Naive thymus-derived CD4-positive, alpha-beta T cell (primary cell): ENCODE data around the gene NTM. TPM values are rescaled to one million over a fixed set of nuclear protein-coding genes. Genes with fewer than 3 reads are reported as not detected.
A peak's percentile ranks its signal among the peaks of the same experiment; 100 is the strongest.

Source experiments
- ATAC-seq: fragments of 150-1000 bp; cut with Tn5 transposase; 2 replicates; pipeline ENCODE4 v1.10.0; 2021; ENCODE audit warnings: mild to moderate bottlenecking, moderate library complexity
- CTCF ChIA-PET: fragments of 350-600 bp; sonication (Branson Sonifier 250); formaldehyde crosslinking; loops from one replicate; lab custom pipeline; 2021; ENCODE audit warnings: antibody characterized with exemption; lab: Charles Lee
- POLR2A ChIA-PET: fragments of 350-600 bp; sonication (Branson Sonifier 250); formaldehyde crosslinking; loops from one replicate; lab custom pipeline; 2021; ENCODE audit warnings: antibody characterized with exemption, inconsistent platforms; lab: Charles Lee
- DNase-seq, 9 donors: peaks; one replicate each; pipeline versions ENCODE4 v3.0.0 to v3.0.0-alpha.2; 2020 to 2022; ENCODE audit warnings: mixed read lengths in 1 of 9
- H3K27ac ChIP-seq: one replicate; pipeline ENCODE4 v1.7.0; 2013; ENCODE audit warnings: mild to moderate bottlenecking, low read depth, low read length, moderate library complexity
- H3K27me3 ChIP-seq, 2 donors: one replicate each; pipeline ENCODE4 v1.7.0; 2013; ENCODE audit warnings: low read length in 2 of 2, mild to moderate bottlenecking in 2 of 2, moderate library complexity in 2 of 2; ENCODE audit not compliant: control insufficient read depth in 2 of 2, insufficient read depth in 2 of 2
- H3K36me3 ChIP-seq, 3 experiments: 1 replicate in 2 of 3; 2 replicates in 1 of 3; pipeline ENCODE4 v1.7.0; 2013; ENCODE audit warnings: low read length in 3 of 3, mild to moderate bottlenecking in 3 of 3, moderate library complexity in 1 of 3; ENCODE audit not compliant: insufficient read depth in 3 of 3, control insufficient read depth in 2 of 3
- H3K4me1 ChIP-seq, 2 donors: one replicate each; pipeline ENCODE4 v1.7.0; 2013; ENCODE audit warnings: low read length in 2 of 2, mild to moderate bottlenecking in 2 of 2, moderate library complexity in 1 of 2; ENCODE audit not compliant: control insufficient read depth in 2 of 2, insufficient read depth in 2 of 2
- H3K4me3 ChIP-seq: 2 replicates; pipeline ENCODE4 v1.7.0; 2013; ENCODE audit warnings: mild to moderate bottlenecking, low read length
- H3K9me3 ChIP-seq, 3 experiments: 1 replicate in 2 of 3; 2 replicates in 1 of 3; pipeline ENCODE4 v1.7.0; 2013; ENCODE audit warnings: low read length in 3 of 3; ENCODE audit not compliant: control insufficient read depth in 2 of 3
- H3K27ac Mint-ChIP-seq, 9 donors: one replicate each; pipeline ENCODE4 v1.8.0; 2020 to 2022; ENCODE audit warnings: mixed read lengths in 9 of 9, mild to moderate bottlenecking in 8 of 9, moderate library complexity in 5 of 9, inconsistent platforms in 2 of 9
- H3K27me3 Mint-ChIP-seq, 5 donors: one replicate each; pipeline ENCODE4 v1.8.0; 2021 to 2022; ENCODE audit warnings: mixed read lengths in 5 of 5, mild to moderate bottlenecking in 1 of 5
- H3K36me3 Mint-ChIP-seq, 5 donors: one replicate each; pipeline ENCODE4 v1.8.0; 2020 to 2022; ENCODE audit warnings: mixed read lengths in 5 of 5, mild to moderate bottlenecking in 3 of 5, inconsistent platforms in 1 of 5
- H3K4me1 Mint-ChIP-seq, 7 donors: one replicate each; pipeline ENCODE4 v1.8.0; 2020 to 2022; ENCODE audit warnings: mixed read lengths in 7 of 7, mild to moderate bottlenecking in 3 of 7, inconsistent platforms in 1 of 7
- H3K4me3 Mint-ChIP-seq, 10 donors: one replicate each; pipeline ENCODE4 v1.8.0; 2020 to 2022; ENCODE audit warnings: mild to moderate bottlenecking in 10 of 10, mixed read lengths in 10 of 10, moderate library complexity in 6 of 10, inconsistent platforms in 2 of 10
- H3K9me3 Mint-ChIP-seq, 11 donors: one replicate each; pipeline ENCODE4 v1.8.0; 2020 to 2022; ENCODE audit warnings: mixed read lengths in 11 of 11, mild to moderate bottlenecking in 4 of 11, inconsistent platforms in 1 of 11, moderate library complexity in 1 of 11
- intact Hi-C, 2 donors: fragments of 100-400 bp; cut with micrococcal nuclease; formaldehyde crosslinking; loops; one replicate each; pipeline ENCODE4 v1.15.1; 2023
- polyA plus RNA-seq, 2 donors: library from polyadenylated mRNA; unstranded; fragments of 300-500 nt; fragmentation: Illumina TruSeq; gene quantifications; one replicate each; pipeline ENCODE4 v1.2.3, GENCODE V29; 2021
- total RNA-seq, 6 experiments: library from RNA in 5 of 6; stranded (reverse) in 5 of 6; gene quantifications; 1 replicate in 5 of 6; 2 replicates in 1 of 6; pipeline ENCODE4 v1.2.3 and lab custom pipeline; 2021 to 2026

Gene NTM
- total and polyA plus RNA-seq, 7 experiments from 2014 or later, result not detected

GRCh38 chr11:131616481-131617140 lies 246.2 kb downstream of the NTM start:
- ChIA-PET POLR2A (no interaction called here), CTCF (no interaction called here)
- Histone ChIP-seq H3K27ac (no peak overlapping the region), H3K4me1 (no peaks in the 10 kb centered on the region), H3K9me3 (no peaks in the 10 kb centered on the region), H3K4me3 (no peak overlapping the region), H3K36me3 (no peaks in the 10 kb centered on the region), H3K27me3 (peaks cover 0 to 3% of the 10 kb centered on the region in 2 donors)
- Mint-ChIP-seq H3K27me3 (peaks cover 0 to 14% (median 0%) of the 10 kb centered on the region in 5 donors), H3K9me3 (no peaks in the 10 kb centered on the region), H3K4me1 (peaks cover 0 to 1% (median 0%) of the 10 kb centered on the region in 7 donors), H3K27ac (no peak overlapping the region), H3K36me3 (no peaks in the 10 kb centered on the region), H3K4me3 (no peak overlapping the region)
- ATAC-seq (peak; percentile 24), DNase-seq (no peak)
- intact Hi-C loops, result no loop called here

GRCh38 chr11:131618201-131618600 lies 247.8 kb downstream of the NTM start:
- intact Hi-C loops, result no loop called here
- POLR2A ChIA-PET, result no interaction called here
- no peaks in the 10 kb centered on the region for H3K36me3 Mint-ChIP-seq

GRCh38 chr11:131622193-131622592 lies 251.8 kb downstream of the NTM start:
- H3K9me3 Mint-ChIP-seq, result peaks cover 0 to 3% (median 0%) of the 10 kb centered on the region in 11 donors
- DNase-seq (no peak), ATAC-seq (no peak)
- H3K36me3 Mint-ChIP-seq, result no peaks in the 10 kb centered on the region
- Histone ChIP-seq H3K27ac (no peak overlapping the region), H3K4me3 (no peak overlapping the region), H3K9me3 (no peaks in the 10 kb centered on the region), H3K36me3 (no peaks in the 10 kb centered on the region), H3K27me3 (no peaks in the 10 kb centered on the region), H3K4me1 (no peaks in the 10 kb centered on the region)
- ChIA-PET CTCF (no interaction called here), POLR2A (no interaction called here)
- intact Hi-C loops, result no loop called here
- no peak overlapping the region for H3K27ac Mint-ChIP-seq
- peaks cover 0 to 13% (median 9%) of the 10 kb centered on the region in 5 donors for H3K27me3 Mint-ChIP-seq
- no peak overlapping the region for H3K4me3 Mint-ChIP-seq
- no peaks in the 10 kb centered on the region for H3K4me1 Mint-ChIP-seq

More at GRCh38 chr11:131618201-131618600, 247.8 kb downstream of the NTM start:
- Histone ChIP-seq H3K27me3 (peaks cover 0 to 3% of the 10 kb centered on the region in 2 donors), H3K4me1 (no peaks in the 10 kb centered on the region), H3K4me3 (no peak overlapping the region), H3K36me3 (no peaks in the 10 kb centered on the region), H3K27ac (no peak overlapping the region), H3K9me3 (no peaks in the 10 kb centered on the region)
- H3K27ac Mint-ChIP-seq, result no peak overlapping the region
- H3K9me3 Mint-ChIP-seq, result peaks cover 0 to 3% (median 0%) of the 10 kb centered on the region in 11 donors
- no peak overlapping the region for H3K4me3 Mint-ChIP-seq
- ATAC-seq, result no peak
- CTCF ChIA-PET, result no interaction called here
- peaks cover 0 to 13% (median 0%) of the 10 kb centered on the region in 5 donors for H3K27me3 Mint-ChIP-seq
- DNase-seq, result no peak
- no peaks in the 10 kb centered on the region for H3K4me1 Mint-ChIP-seq

GRCh38 chr11:131624531-131624930 lies 254.1 kb downstream of the NTM start:
- Histone ChIP-seq H3K9me3 (no peaks in the 10 kb centered on the region), H3K4me1 (no peaks in the 10 kb centered on the region), H3K27me3 (no peaks in the 10 kb centered on the region), H3K4me3 (no peak overlapping the region), H3K36me3 (no peaks in the 10 kb centered on the region), H3K27ac (no peak overlapping the region)
- H3K4me3 Mint-ChIP-seq, result no peak overlapping the region
- POLR2A ChIA-PET, result no interaction called here
- no peaks in the 10 kb centered on the region for H3K4me1 Mint-ChIP-seq
- intact Hi-C loops, result no loop called here
- CTCF ChIA-PET, result no interaction called here
- peaks cover 7 to 23% (median 15%) of the 10 kb centered on the region in 5 donors for H3K27me3 Mint-ChIP-seq
- ATAC-seq, result no peak
- peaks cover 0 to 3% (median 0%) of the 10 kb centered on the region in 11 donors for H3K9me3 Mint-ChIP-seq
- no peak for DNase-seq
- no peak overlapping the region for H3K27ac Mint-ChIP-seq
- H3K36me3 Mint-ChIP-seq, result no peaks in the 10 kb centered on the region

GRCh38 chr11:131626788-131627187 lies 256.4 kb downstream of the NTM start:
- Histone ChIP-seq H3K27me3 (no peaks in the 10 kb centered on the region), H3K4me1 (no peaks in the 10 kb centered on the region), H3K9me3 (no peaks in the 10 kb centered on the region), H3K4me3 (no peak overlapping the region), H3K27ac (no peak overlapping the region), H3K36me3 (no peaks in the 10 kb centered on the region)
- intact Hi-C loops, result no loop called here
- no peak overlapping the region for H3K27ac Mint-ChIP-seq
- H3K36me3 Mint-ChIP-seq, result no peaks in the 10 kb centered on the region
- no peak for DNase-seq
- peaks cover 0 to 3% (median 0%) of the 10 kb centered on the region in 11 donors for H3K9me3 Mint-ChIP-seq
- ChIA-PET CTCF (no interaction called here), POLR2A (no interaction called here)
- no peak for ATAC-seq
- no peak overlapping the region for H3K4me3 Mint-ChIP-seq
- peaks cover 7 to 23% (median 15%) of the 10 kb centered on the region in 5 donors for H3K27me3 Mint-ChIP-seq
- no peaks in the 10 kb centered on the region for H3K4me1 Mint-ChIP-seq

GRCh38 chr11:131628739-131629138 lies 258.3 kb downstream of the NTM start:
- H3K36me3 ChIP-seq, result no peaks in the 10 kb centered on the region
- intact Hi-C loops, result no loop called here
- POLR2A ChIA-PET, result no interaction called here
- no peak overlapping the region for H3K4me3 Mint-ChIP-seq
- ATAC-seq (no peak), DNase-seq (no peak)
- peaks cover 7 to 24% (median 15%) of the 10 kb centered on the region in 5 donors for H3K27me3 Mint-ChIP-seq
- H3K27ac Mint-ChIP-seq, result no peak overlapping the region
- no peak overlapping the region for H3K27ac ChIP-seq
- no peak overlapping the region for H3K4me3 ChIP-seq
- H3K4me1 Mint-ChIP-seq, result no peaks in the 10 kb centered on the region
- H3K4me1 ChIP-seq, result no peaks in the 10 kb centered on the region
- H3K27me3 ChIP-seq, result no peaks in the 10 kb centered on the region
- H3K9me3 Mint-ChIP-seq, result peaks cover 0 to 6% (median 1%) of the 10 kb centered on the region in 11 donors
- H3K36me3 Mint-ChIP-seq, result no peaks in the 10 kb centered on the region
- H3K9me3 ChIP-seq, result no peaks in the 10 kb centered on the region
- CTCF ChIA-PET, result no interaction called here
